Mesenchymal stem cell (in vitro differentiated cells and primary cell): ENCODE results near the gene N4BP2L1.

Experiments
- DNase-seq: peaks from one replicate; pipeline ENCODE4 v3.0.0-alpha.2; 2013
- H2AFZ ChIP-seq: one replicate; pipeline ENCODE4 v1.6.1; 2013; ENCODE audit warnings: low read depth, mild to moderate bottlenecking, control low read depth, inconsistent platforms, low read length, moderate library complexity
- H2AK5ac ChIP-seq: 2 replicates; pipeline ENCODE4 v1.6.1; 2013; ENCODE audit warnings: low read length, moderate library complexity, mild to moderate bottlenecking, inconsistent platforms; ENCODE audit not compliant: severe bottlenecking
- H2BK120ac ChIP-seq: one replicate; pipeline ENCODE4 v1.6.1; 2013; ENCODE audit warnings: low read depth, mild to moderate bottlenecking, inconsistent platforms, low read length, moderate library complexity
- H2BK12ac ChIP-seq, 2 experiments: one replicate each; pipeline ENCODE4 v1.6.1; 2013; ENCODE audit warnings: inconsistent platforms in 2 of 2, low read length in 2 of 2, mild to moderate bottlenecking in 2 of 2, moderate library complexity in 2 of 2, control low read depth in 1 of 2
- H2BK15ac ChIP-seq: one replicate; pipeline ENCODE4 v1.6.1; 2013; ENCODE audit warnings: mild to moderate bottlenecking, low read depth, inconsistent platforms; ENCODE audit not compliant: poor library complexity, severe bottlenecking
- H2BK5ac ChIP-seq: 2 replicates; pipeline ENCODE4 v1.6.1; 2013; ENCODE audit warnings: low read depth, mild to moderate bottlenecking, low read length, control low read depth, inconsistent platforms; ENCODE audit not compliant: poor library complexity, severe bottlenecking
- H3K14ac ChIP-seq, 2 experiments: one replicate each; pipeline ENCODE4 v1.6.1; 2013; ENCODE audit warnings: inconsistent platforms in 2 of 2, low read length in 2 of 2, control low read depth in 1 of 2, mild to moderate bottlenecking in 1 of 2, moderate library complexity in 1 of 2
- H3K18ac ChIP-seq, 2 experiments: one replicate each; pipeline ENCODE4 v1.6.1; 2013; ENCODE audit warnings: inconsistent platforms in 2 of 2, low read length in 2 of 2, control low read depth in 1 of 2, low read depth in 1 of 2, mild to moderate bottlenecking in 1 of 2
- H3K23ac ChIP-seq, 2 experiments: one replicate each; pipeline ENCODE4 v1.6.1; 2013; ENCODE audit warnings: inconsistent platforms in 2 of 2, low read length in 2 of 2, mild to moderate bottlenecking in 2 of 2, moderate library complexity in 2 of 2, control low read depth in 1 of 2
- H3K27ac ChIP-seq: 2 replicates; pipeline ENCODE4 v1.5.1; 2013; ENCODE audit warnings: mild to moderate bottlenecking, moderate library complexity, low read length, control low read depth, inconsistent platforms; ENCODE audit not compliant: poor library complexity, severe bottlenecking
- H3K27me3 ChIP-seq, 2 experiments: 2 replicates each; pipeline versions ENCODE4 v1.6.1 to v1.7.0; 2013; ENCODE audit warnings: low read length in 2 of 2, mild to moderate bottlenecking in 2 of 2, moderate library complexity in 2 of 2, control low read depth in 1 of 2, inconsistent platforms in 1 of 2; ENCODE audit not compliant: control insufficient read depth in 1 of 2, insufficient read depth in 1 of 2
- H3K36me3 ChIP-seq, 2 experiments: 2 replicates each; pipeline versions ENCODE4 v1.6.1 to v1.7.0; 2013; ENCODE audit warnings: low read length in 2 of 2, control low read depth in 1 of 2, inconsistent platforms in 1 of 2, low read depth in 1 of 2, mild to moderate bottlenecking in 1 of 2; ENCODE audit not compliant: insufficient read depth in 2 of 2, control insufficient read depth in 1 of 2
- H3K4ac ChIP-seq, 2 experiments: one replicate each; pipeline ENCODE4 v1.6.1; 2013; ENCODE audit warnings: inconsistent platforms in 2 of 2, low read length in 2 of 2, mild to moderate bottlenecking in 2 of 2, moderate library complexity in 2 of 2, control low read depth in 1 of 2, low read depth in 1 of 2
- H3K4me1 ChIP-seq: 2 replicates; pipeline ENCODE4 v1.6.1; 2013; ENCODE audit warnings: low read depth, low read length, control low read depth; ENCODE audit not compliant: control insufficient read depth, insufficient read depth
- H3K4me2 ChIP-seq: 2 replicates; pipeline ENCODE4 v1.6.1; 2013; ENCODE audit warnings: low read length, mild to moderate bottlenecking, inconsistent platforms; ENCODE audit not compliant: poor library complexity, severe bottlenecking
- H3K4me3 ChIP-seq, 2 experiments: 2 replicates each; pipeline versions ENCODE4 v1.5.1 to v1.7.0; 2013; ENCODE audit warnings: low read length in 2 of 2, mild to moderate bottlenecking in 2 of 2, control low read depth in 1 of 2, low read depth in 1 of 2; ENCODE audit not compliant: insufficient read depth in 1 of 2
- H3K79me1 ChIP-seq: replicated peaks from 2 replicates; pipeline ENCODE4 v1.6.1; 2013; ENCODE audit warnings: mild to moderate bottlenecking, control low read depth, low read length, inconsistent platforms; ENCODE audit not compliant: poor library complexity, severe bottlenecking
- H3K9ac ChIP-seq: 2 replicates; pipeline ENCODE4 v1.7.0; 2013; ENCODE audit warnings: mild to moderate bottlenecking, low read length, moderate library complexity
- H3K9me3 ChIP-seq: 2 replicates; pipeline ENCODE4 v1.7.0; 2013; ENCODE audit warnings: mild to moderate bottlenecking, low read length; ENCODE audit not compliant: control insufficient read depth
- H4K8ac ChIP-seq: one replicate; pipeline ENCODE4 v1.6.1; 2013; ENCODE audit warnings: inconsistent platforms, mild to moderate bottlenecking, low read length, moderate library complexity
- H4K91ac ChIP-seq: one replicate; pipeline ENCODE4 v1.6.1; 2013; ENCODE audit warnings: mild to moderate bottlenecking, low read length, inconsistent platforms
- WGBS: methylation state at CpG from one replicate; pipeline ENCODE4 v1.1.7; 2013; ENCODE audit warnings: mixed read lengths; 5-methylcytosine and 5-hydroxymethylcytosine counted together

N4BP2L1 gene

DNA sequence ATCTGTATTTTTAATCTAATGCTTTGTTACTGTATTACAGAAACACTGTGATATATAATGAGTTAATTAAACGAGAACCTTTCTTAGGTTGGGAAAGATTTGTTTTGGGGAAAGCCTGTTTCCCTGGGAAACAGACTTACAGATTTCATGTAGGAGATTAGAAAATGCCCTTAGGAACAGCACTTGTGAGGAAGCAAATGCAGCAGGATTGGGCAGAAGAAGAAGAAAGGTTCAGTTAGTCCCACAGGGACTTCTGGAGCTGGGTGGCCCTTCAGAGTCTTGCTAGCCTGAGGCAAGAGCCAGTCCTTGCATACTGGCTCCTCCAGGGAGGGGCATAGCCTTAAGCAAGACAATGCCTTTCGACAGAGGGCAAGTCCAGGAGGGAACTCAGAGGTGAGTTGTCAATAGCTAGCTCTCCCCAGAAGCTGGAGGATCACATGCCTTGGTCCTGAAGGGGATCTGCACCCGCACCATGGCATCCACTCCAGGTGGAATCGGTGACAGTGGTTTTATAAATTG is 36.8 kb downstream of the N4BP2L1 start:
- H3K4me2 ChIP-seq, result no peak overlapping the region
- no peak overlapping the region for H3K4ac ChIP-seq
- H2AFZ ChIP-seq, result peak overlapping the region; percentile 5
- no peak overlapping the region for H2BK120ac ChIP-seq
- no peaks in the 10 kb centered on the region for H3K9me3 ChIP-seq
- H2AK5ac ChIP-seq, result no peak overlapping the region
- H3K9ac ChIP-seq, result no peak overlapping the region
- no peak overlapping the region for H2BK15ac ChIP-seq
- H2BK5ac ChIP-seq, result no peak overlapping the region
- H3K79me1 ChIP-seq, result no peaks in the 10 kb centered on the region
- DNase-seq, result peak; percentile 9
- H3K27me3 ChIP-seq, result no peaks in the 10 kb centered on the region
- H3K14ac ChIP-seq, result no peak overlapping the region
- peak overlapping the region in 1 of 2 experiments; percentile 42 for H2BK12ac ChIP-seq
- no peak overlapping the region for H4K8ac ChIP-seq
- WGBS, result 64% methylated on average over 3 of the region's 4 CpGs
- no peak overlapping the region for H4K91ac ChIP-seq
- H3K18ac ChIP-seq, result no peak overlapping the region
- peaks cover 0 to 5% of the 10 kb centered on the region in 2 experiments for H3K36me3 ChIP-seq
- no peak overlapping the region for H3K27ac ChIP-seq
- H3K4me3 ChIP-seq, result no peak overlapping the region
- H3K4me1 ChIP-seq, result no peaks in the 10 kb centered on the region
- no peak overlapping the region for H3K23ac ChIP-seq

DNA sequence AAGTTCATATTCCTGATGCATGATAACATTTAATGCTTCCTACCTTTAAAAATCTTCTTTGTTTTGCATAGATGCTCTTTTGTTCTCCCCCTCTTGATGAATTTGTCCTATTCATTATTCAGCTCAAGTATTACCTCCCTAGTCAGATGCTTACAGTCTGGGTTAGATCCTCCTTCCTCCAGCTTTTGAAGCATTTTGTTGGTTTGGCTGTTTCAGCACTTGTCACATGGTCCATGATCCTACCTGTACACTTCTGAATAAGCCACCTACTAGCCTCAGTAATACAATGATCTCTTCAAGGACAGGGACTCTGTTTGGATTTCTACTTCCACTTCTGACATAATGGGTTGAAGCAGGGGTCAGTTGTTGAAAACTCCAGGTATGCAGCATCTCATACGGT is 37.4 kb downstream of the N4BP2L1 start:
- Histone ChIP-seq H2BK120ac (no peak overlapping the region), H3K4me2 (no peak overlapping the region), H4K91ac (no peak overlapping the region), H2BK5ac (no peak overlapping the region), H3K18ac (no peak overlapping the region), H3K4me1 (no peaks in the 10 kb centered on the region), H2AFZ (no peak overlapping the region), H3K4ac (no peak overlapping the region), H3K9me3 (no peaks in the 10 kb centered on the region), H3K4me3 (no peak overlapping the region), H4K8ac (no peak overlapping the region), H3K27me3 (no peaks in the 10 kb centered on the region), H2AK5ac (no peak overlapping the region), H3K14ac (no peak overlapping the region), H2BK15ac (no peak overlapping the region), H2BK12ac (no peak overlapping the region), H3K23ac (no peak overlapping the region), H3K79me1 (no peaks in the 10 kb centered on the region), H3K36me3 (peaks cover 0 to 3% of the 10 kb centered on the region in 2 experiments), H3K9ac (no peak overlapping the region), H3K27ac (no peak overlapping the region)
- no peak for DNase-seq
- WGBS, result 100% methylated on average over 1 of the region's 1 CpG

DNA sequence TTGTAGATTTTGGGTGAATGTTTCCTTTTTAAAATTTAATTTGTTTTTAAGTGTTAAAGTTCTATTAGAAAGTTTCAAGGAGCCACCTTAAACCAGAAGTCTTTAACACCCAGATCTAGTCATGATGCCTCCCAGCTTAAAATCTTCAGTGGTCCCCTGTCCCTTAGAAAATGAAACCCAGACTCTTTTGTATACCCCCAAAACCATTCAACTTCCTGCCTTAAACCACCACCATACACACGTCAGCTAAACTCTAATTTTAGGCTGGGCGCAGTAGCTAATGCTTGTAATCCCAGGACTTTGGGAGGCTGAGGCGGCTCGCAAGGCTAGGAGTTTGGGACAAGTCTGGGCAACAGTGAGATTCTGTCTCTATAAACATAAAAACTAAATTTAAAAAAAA is 37.9 kb downstream of the N4BP2L1 start:
- Histone ChIP-seq H2BK12ac (no peak overlapping the region), H2AK5ac (no peak overlapping the region), H3K79me1 (no peaks in the 10 kb centered on the region), H3K27me3 (no peaks in the 10 kb centered on the region), H2BK5ac (no peak overlapping the region), H3K14ac (no peak overlapping the region), H2BK120ac (no peak overlapping the region), H3K4ac (no peak overlapping the region), H4K8ac (no peak overlapping the region), H2AFZ (no peak overlapping the region), H3K4me3 (no peak overlapping the region), H2BK15ac (no peak overlapping the region), H3K36me3 (peaks cover 0 to 6% of the 10 kb centered on the region in 2 experiments), H4K91ac (no peak overlapping the region), H3K18ac (no peak overlapping the region), H3K4me2 (no peak overlapping the region), H3K9me3 (no peaks in the 10 kb centered on the region), H3K23ac (no peak overlapping the region), H3K4me1 (no peaks in the 10 kb centered on the region), H3K27ac (no peak overlapping the region), H3K9ac (no peak overlapping the region)
- 100% methylated on average over 2 of the region's 4 CpGs for WGBS
- DNase-seq, result no peak

DNA sequence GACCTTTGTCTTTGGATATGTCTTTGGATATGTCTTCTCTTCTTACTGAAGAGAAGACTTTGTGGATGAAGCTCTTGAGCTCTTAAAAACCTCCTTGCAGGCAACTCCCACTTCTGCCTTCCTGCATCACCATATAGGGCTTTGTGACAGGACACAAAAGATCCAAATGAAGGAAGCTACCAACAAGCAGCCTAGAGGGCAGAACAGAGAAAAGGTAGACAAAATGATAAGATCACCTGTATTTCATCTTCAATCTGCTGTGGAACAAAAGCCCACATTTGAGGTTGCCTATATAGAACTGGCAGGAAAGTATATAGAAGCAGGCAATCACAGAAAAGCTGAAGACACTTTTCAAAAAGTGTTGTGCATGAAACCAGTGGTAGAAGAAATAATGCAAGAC is 42.5 kb downstream of the N4BP2L1 start:
- no peak overlapping the region for H4K8ac ChIP-seq
- no peak overlapping the region for H3K18ac ChIP-seq
- H2AFZ ChIP-seq, result no peak overlapping the region
- no peak overlapping the region for H3K14ac ChIP-seq
- no peak overlapping the region for H2BK15ac ChIP-seq
- no peak overlapping the region for H2AK5ac ChIP-seq
- H2BK5ac ChIP-seq, result no peak overlapping the region
- H3K9ac ChIP-seq, result no peak overlapping the region
- H3K4me3 ChIP-seq, result no peak overlapping the region
- peaks cover 3 to 21% of the 10 kb centered on the region in 2 experiments for H3K36me3 ChIP-seq
- no peaks in the 10 kb centered on the region for H3K9me3 ChIP-seq
- no peak overlapping the region for H3K27ac ChIP-seq
- no peaks in the 10 kb centered on the region for H3K27me3 ChIP-seq
- H3K4me1 ChIP-seq, result no peaks in the 10 kb centered on the region
- no peak overlapping the region for H3K23ac ChIP-seq
- H4K91ac ChIP-seq, result no peak overlapping the region
- DNase-seq, result no peak
- no peaks in the 10 kb centered on the region for H3K79me1 ChIP-seq
- H3K4me2 ChIP-seq, result no peak overlapping the region
- no peak overlapping the region for H2BK12ac ChIP-seq
- no peak overlapping the region for H3K4ac ChIP-seq
- H2BK120ac ChIP-seq, result no peak overlapping the region
